ENCODE data around the gene MYO10. TPM values are rescaled to one million over a fixed set of nuclear protein-coding genes. Genes with fewer than 3 reads are reported as not detected.

MYO10 gene
- total and polyA plus RNA-seq, 3 donors from 2014 or later, result 37.8 to 102 (median 99.8) TPM

DNA sequence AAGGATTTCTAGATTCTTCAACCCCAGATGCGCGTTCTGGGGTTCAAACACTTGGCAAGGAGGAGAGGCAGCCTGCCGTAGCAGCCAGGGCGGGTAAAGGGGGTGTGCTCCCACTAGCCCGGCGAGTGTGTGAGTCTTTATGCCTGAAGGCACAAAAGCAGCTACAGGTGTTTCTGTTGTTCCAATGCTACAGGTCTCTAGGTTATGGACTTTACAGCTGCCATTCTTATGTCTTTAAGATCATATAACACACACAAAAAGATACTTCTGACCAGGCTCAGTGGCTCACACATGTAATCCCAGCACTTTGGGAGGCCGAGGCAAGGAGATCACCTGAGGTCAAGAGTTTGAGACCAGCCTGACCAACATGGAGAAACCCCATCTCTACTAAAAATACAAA, 185.6 kb downstream of the MYO10 start:
- no peaks in the 10 kb centered on the region for H3K36me3 ChIP-seq (ENCODE audit: low read depth, missing control alignments)
- 91 to 95% methylated on average over 7 of the region's 7 CpGs for WGBS, 2 donors
- TF ChIP-seq, protein P1, sequence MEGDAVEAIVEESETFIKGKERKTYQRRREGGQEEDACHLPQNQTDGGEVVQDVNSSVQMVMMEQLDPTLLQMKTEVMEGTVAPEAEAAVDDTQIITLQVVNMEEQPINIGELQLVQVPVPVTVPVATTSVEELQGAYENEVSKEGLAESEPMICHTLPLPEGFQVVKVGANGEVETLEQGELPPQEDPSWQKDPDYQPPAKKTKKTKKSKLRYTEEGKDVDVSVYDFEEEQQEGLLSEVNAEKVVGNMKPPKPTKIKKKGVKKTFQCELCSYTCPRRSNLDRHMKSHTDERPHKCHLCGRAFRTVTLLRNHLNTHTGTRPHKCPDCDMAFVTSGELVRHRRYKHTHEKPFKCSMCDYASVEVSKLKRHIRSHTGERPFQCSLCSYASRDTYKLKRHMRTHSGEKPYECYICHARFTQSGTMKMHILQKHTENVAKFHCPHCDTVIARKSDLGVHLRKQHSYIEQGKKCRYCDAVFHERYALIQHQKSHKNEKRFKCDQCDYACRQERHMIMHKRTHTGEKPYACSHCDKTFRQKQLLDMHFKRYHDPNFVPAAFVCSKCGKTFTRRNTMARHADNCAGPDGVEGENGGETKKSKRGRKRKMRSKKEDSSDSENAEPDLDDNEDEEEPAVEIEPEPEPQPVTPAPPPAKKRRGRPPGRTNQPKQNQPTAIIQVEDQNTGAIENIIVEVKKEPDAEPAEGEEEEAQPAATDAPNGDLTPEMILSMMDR (IDR thresholded peaks at IDR 0.05), result no peak
- TF ChIP-seq POLR2A (IDR thresholded peaks at IDR 0.05), result no peak
- no peaks in the 10 kb centered on the region for H3K9me3 ChIP-seq
- H3K27ac ChIP-seq, result no peak overlapping the region
- no peaks in the 10 kb centered on the region for H3K27me3 ChIP-seq
- intact Hi-C loops (cut with DNase I; ENCODE audit: low total_unique reads), result no loop called here
- H3K4me3 ChIP-seq, result no peak overlapping the region
- DNase-seq, result no peak
- peaks cover 3% of the 10 kb centered on the region for H3K4me1 ChIP-seq

DNA sequence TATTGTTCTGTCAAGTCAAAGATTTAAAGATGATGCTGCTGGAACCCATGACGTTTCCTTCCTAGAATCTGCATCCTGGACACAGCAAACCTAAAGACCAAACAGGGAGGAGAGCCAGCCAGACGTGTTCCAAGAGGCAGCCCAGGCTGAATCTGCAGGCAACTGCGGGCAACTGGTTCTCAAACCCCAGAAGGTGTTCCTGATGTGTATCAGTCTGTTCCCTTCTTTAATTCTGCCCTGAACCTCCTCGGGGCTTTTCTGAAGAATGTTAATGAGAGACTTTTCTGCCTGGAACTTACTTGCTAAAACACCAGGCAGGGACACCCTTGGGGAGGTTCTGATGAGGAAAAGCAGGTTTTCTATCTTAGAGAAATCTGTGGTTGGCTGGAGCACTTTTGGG, 186.5 kb downstream of the MYO10 start:
- Histone ChIP-seq H3K9me3 (no peaks in the 10 kb centered on the region), H3K27ac (no peak overlapping the region), H3K4me3 (no peak overlapping the region), H3K27me3 (no peaks in the 10 kb centered on the region), H3K4me1 (peaks cover 3% of the 10 kb centered on the region), H3K36me3 (ENCODE audit: low read depth, missing control alignments) (no peaks in the 10 kb centered on the region)
- intact Hi-C loops (cut with DNase I; ENCODE audit: low total_unique reads), result no loop called here
- no peak for DNase-seq
- TF ChIP-seq POLR2A (IDR thresholded peaks at IDR 0.05), result no peak
- TF ChIP-seq, protein P1 (IDR thresholded peaks at IDR 0.05), result no peak
- WGBS, 2 donors, result 83 to 84% methylated on average over 4 of the region's 4 CpGs

DNA sequence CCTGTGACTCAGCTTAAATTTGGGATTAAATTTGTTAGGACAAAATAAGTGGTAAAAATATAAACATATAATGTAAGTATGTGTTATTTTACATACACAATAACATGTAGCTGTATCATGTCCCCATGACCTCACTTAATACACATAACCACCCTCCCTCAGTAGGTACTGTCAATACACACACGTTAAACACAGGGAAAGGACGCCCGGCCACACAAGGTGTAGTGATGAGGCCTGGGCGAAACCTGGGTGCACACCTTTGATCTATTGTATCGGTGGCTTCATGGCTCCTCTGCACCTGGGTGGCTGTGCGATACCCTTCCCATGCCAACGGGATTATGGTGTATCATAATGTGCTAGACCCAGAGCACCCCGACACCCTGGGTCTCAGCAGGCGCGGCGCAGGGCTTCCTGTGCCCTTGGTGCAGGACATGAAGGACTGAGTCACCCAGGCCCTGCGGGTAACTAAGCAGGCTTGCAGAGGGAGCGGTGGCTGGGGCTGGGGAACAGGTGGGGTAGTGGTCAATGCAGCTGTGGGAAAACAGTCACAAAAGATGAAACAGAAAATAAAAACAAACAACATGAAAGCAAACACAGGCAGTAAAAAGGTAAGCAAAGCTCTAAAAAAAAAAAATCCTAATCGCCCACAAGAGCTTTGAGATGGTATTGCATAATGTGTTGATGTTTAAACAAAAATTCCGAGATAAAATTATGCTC, 191.8 kb downstream of the MYO10 start:
- Histone ChIP-seq H3K4me3 (no peak overlapping the region), H3K27ac (no peak overlapping the region), H3K36me3 (ENCODE audit: low read depth, missing control alignments) (no peaks in the 10 kb centered on the region), H3K9me3 (no peaks in the 10 kb centered on the region), H3K4me1 (peaks cover 3% of the 10 kb centered on the region), H3K27me3 (no peaks in the 10 kb centered on the region)
- TF ChIP-seq POLR2A (IDR thresholded peaks at IDR 0.05), result no peak
- TF ChIP-seq, protein P1 (IDR thresholded peaks at IDR 0.05), result no peak
- 90 to 92% methylated on average over 15 of the region's 15 CpGs for WGBS, 2 donors
- DNase-seq, result no peak
- intact Hi-C loops (cut with DNase I; ENCODE audit: low total_unique reads), result no loop called here

DNA sequence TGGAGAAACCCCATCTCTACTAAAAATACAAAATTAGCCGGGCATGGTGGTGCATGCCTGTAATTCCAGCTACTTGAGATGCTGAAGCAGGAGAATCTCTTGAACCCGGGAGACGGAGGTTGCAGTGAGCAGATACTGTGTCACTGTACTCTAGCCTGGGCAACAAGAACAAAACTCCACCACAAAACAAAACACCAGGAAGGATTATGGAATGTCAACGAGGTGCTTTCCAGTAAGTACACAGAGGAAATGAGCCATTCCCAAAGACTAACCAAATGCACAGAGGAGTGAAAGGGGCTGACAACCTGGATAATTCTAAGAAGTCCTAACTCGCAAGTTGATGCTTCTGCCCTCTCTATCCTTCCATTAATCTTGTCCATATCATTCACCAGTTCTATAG, 193.2 kb downstream of the MYO10 start:
- Histone ChIP-seq H3K9me3 (no peaks in the 10 kb centered on the region), H3K4me3 (no peak overlapping the region), H3K27ac (no peak overlapping the region), H3K27me3 (no peaks in the 10 kb centered on the region), H3K4me1 (peaks cover 3% of the 10 kb centered on the region), H3K36me3 (ENCODE audit: low read depth, missing control alignments) (no peaks in the 10 kb centered on the region)
- intact Hi-C loops (cut with DNase I; ENCODE audit: low total_unique reads), result no loop called here
- TF ChIP-seq POLR2A (IDR thresholded peaks at IDR 0.05), result no peak
- TF ChIP-seq, protein P1 (IDR thresholded peaks at IDR 0.05), result no peak
- DNase-seq, result no peak
- WGBS, 2 donors, result 90 to 93% methylated on average over 5 of the region's 5 CpGs

DNA sequence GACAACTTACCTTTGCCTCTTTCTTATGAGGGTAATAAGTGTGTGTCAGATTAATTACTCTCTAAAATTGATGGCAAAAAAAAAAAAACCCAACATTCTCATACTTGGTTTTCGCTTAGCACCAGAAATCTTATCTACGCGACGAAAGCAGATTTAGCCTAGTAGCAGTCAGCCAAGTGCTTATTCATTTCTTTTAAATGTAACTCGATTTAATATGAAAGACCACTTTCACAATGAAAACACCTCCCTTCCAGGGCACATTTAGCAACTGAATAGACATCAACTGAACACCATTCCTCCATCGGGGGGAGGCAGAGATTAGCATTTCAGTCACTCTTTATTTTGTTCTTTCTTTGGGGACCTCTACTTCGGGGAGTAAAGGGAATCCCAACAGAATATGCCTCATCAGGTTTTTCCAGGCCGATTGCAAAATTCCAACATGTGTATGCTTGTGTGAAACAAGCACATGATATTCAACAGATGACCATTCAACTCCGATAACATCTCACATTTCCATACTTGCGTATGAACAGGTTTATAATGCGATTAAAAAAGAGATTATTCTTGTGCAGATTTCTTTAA, 195.2 kb downstream of the MYO10 start:
- H3K4me1 ChIP-seq, result peaks cover 9% of the 10 kb centered on the region
- H3K27me3 ChIP-seq, result no peaks in the 10 kb centered on the region
- no peaks in the 10 kb centered on the region for H3K9me3 ChIP-seq
- WGBS, 2 donors, result 58 to 72% methylated on average over 11 of the region's 11 CpGs
- no peak overlapping the region for H3K27ac ChIP-seq
- intact Hi-C loops (cut with DNase I; ENCODE audit: low total_unique reads), result no loop called here
- H3K4me3 ChIP-seq, result no peak overlapping the region
- no peak for DNase-seq
- TF ChIP-seq POLR2A (IDR thresholded peaks at IDR 0.05), result no peak
- TF ChIP-seq, protein P1 (IDR thresholded peaks at IDR 0.05), result no peak
- no peaks in the 10 kb centered on the region for H3K36me3 ChIP-seq (ENCODE audit: low read depth, missing control alignments)
